Stromal cell of bone marrow (primary cell): ENCODE data around the gene PDE11A.

Experiments used
- DNase-seq: peaks from one replicate; pipeline ENCODE4 v3.0.0-alpha.2; 2012; ENCODE audit warnings: low read depth

The PDE11A gene

DNA sequence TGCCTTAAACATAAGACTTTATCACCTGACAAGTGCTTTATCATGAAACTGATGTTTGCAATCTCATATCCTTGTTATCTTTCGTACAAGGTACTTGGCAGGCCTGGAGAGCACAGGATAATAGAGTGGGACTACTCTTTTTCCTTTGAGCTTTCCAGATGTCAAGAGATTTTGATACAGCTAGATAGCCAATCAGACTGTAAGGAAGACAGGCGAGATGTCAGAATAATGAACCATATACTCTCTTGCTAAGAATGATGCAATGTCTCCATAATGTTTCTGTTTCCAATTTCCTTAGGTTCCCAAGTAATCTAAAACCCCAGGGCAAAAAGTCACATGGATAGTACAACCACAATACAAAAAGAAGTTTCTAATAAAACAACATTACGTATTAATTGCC is 313.1 kb downstream of the PDE11A start:
- no peak for DNase-seq

DNA sequence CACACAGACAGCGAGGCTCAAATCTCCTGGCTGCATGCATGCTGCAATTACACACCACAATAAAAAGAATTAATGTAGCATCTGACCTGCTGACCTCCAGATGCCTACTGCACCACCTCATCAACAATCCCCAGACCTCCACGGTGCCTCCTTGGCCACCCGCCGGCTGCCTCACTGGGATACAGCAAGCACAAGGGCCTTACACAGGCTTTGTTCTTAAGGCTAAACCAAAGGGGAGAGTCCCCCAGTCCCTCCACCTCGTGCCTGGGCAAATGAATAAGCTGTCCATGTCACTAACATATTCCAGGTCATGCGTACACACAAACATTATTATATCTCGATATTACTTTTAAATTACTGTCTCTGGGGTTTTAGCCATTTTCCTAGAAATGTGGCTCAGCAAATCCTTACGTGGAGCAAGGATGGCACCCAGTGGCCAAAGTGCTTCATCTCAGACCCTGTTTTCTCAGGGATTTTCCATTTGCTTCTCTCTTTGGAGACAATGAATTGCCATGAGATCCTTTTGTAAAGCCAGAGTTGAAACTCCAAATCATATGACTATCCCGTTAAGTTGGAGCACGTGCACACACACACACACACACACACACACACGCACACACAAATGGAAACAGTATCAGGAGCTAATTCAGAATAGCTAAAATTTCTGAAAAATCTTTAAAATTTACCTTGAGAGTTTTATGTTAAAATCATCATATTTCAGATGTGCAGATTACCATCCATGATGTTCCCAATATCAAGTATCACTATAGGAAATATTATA is 313.8 kb downstream of the PDE11A start:
- DNase-seq = peak; percentile 34

DNA sequence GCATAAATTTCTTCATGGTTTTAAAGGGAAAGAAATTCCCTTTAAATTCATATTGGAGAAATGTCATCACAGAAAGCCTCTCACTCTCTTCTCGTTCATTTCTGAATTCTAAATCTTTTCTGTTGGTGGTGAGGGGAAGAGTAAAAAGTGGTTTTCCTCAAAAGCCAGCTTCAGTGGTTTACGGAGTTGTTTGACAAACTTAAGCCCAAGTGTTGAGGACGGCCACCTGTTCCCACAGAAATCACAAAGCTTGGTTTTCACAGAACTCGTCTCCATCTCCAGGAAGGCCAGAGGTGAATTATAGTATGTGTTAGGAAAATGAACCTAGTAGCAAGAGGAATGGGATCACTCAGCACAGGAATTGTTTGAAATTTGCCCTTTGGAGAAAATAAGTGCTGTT is 316.2 kb downstream of the PDE11A start:
- no peak for DNase-seq

DNA sequence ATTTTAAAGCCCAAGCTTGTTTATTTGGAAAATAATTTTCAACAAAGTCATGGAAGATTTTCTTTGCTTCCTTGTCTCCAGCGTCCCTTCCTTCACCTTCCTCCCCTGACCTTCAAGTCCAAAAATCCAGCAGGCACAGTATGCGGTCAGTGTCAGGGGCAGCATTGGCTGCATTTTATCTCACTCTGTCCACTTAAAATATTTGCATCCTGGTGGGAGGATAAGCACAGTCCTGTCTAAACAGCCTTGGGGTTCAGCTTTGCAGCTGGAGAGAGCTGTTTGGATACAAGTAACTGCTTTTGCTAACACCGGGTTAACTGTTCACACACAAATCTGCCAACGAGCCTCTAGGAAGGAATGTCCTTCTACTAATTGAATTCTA is 318.1 kb downstream of the PDE11A start:
- no peak for DNase-seq

DNA sequence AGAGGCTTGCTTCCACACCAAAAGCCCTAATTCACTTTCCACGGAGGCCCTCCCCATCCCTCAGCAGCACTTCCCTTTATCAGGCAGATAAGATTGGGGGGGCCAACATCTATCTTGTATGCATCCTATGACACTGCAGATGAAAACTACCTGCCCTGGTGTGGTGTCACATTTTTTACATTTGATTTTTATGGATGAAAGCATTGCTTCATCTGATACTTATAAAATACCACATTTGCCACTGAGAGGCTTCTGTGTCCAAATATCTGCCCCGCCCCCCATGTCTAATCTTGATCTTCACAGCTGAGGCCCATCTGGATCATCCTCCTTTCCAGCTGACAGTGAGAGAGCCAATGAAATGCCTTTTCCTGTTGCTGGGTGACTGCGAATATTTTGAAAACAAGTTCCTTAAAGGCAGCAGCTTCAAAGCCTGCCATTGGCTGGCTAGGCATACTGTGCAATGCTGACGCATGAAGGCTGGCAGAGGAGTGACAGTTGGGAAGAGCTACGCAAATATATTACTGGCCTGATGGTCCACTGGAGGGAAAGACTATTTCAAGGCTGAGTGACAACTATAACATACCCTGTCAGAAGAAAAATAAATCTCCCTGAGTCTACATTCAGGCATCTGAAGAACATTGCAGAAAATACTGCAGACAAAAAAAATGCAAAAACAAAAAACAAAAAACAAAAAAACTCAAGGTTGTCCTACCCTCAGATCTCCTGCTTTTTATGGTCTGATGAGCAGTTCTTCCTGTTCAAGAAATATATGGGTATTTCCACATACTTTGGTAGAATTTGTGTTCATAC is 318.7 kb downstream of the PDE11A start:
- peak; percentile 74 for DNase-seq

DNA sequence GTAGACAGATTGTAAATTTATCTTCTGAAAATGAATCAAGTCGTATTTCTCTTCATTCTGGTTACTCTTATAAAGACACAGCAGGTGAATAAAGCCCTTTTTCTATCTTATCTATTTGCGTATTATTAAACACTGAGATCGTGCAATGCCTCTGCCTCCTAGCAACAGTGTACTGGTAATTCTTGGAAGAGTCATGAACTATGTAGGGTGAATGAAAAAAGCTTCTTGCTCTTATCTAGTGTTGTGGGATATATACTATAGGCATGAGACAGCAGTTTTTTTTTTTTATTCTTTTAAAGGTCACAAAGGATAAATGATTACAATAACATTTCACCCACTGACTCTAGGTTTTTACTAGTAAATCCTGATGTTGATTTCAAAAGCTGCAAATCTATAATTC is 324.2 kb downstream of the PDE11A start:
- DNase-seq = no peak

DNA sequence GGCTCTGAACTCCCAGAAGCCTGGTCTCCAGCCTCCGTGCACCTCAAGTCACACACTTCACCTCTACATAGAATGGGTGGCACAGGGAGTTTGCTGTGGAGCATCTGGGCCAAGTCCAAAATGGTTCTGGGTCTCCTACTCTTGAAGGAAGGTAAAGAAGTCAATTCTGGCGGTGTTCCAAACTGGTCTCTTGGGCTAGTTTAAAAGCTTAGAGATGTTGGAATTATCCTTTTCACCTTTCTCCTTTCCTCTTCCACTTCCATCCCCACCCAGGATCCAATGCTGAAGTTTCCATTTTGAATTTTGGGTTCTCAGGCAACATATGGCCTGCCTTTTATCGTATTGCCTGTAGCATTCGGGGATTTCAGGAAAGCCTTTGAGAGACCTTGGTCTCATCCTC is 325.2 kb downstream of the PDE11A start:
- no peak for DNase-seq

DNA sequence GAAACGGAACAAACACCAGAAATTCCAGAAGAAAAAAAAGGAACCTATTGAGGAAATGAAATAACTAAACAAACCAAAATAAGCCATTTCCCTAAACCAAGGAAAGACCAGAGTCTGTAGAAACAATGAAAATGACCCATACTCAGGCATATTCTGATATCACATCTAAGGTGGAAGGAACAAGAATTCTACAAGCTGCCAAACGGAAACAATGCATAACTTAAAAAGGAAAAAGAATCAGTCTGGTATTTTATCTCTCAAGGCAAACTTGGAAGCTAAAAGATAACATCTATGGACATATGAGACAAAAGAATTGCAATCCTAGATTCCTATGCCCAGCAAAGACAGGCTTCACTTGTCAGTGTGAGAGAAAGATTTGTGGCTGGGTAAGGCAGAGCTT is 326.2 kb downstream of the PDE11A start:
- no peak for DNase-seq

DNA sequence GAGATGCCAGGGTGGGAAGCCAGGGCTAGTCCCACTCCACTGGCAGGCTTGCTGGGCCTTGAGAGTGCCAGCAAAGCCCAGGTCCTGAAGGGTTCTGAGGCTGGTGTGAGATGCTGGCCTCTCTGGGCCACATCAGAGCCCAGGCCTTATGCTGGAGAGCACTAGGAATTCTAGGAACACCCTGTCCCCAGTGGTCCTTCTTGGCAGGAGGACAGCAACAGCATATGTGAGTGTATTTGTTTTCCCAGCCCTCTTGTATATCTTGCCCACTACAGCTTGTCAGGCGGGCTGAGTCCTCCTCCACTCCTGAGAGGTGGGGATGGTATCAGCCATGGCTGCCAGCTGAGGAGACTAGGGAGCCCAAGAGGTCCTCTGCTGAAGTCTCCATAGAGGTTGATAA is 327.0 kb downstream of the PDE11A start:
- no peak for DNase-seq

DNA sequence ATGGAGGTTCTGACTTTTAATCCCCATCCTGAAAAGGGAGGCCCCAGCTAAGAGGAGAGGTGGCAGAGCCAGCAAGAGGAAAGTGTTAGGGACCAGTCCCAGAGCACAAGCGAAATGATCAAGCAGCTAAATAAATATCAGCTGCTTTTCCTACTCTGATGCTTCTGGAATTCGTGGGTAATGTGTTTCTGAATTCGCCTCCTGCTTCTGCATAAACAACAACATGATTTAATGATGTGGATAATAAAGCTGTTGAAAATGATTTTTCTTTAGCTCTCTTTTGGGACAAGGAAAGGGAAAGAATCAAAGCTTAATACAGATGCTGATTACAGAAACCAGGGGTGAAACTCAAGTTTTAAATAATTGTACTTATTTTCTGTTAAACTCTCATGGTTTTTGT is 329.7 kb downstream of the PDE11A start:
- DNase-seq = no peak

DNA sequence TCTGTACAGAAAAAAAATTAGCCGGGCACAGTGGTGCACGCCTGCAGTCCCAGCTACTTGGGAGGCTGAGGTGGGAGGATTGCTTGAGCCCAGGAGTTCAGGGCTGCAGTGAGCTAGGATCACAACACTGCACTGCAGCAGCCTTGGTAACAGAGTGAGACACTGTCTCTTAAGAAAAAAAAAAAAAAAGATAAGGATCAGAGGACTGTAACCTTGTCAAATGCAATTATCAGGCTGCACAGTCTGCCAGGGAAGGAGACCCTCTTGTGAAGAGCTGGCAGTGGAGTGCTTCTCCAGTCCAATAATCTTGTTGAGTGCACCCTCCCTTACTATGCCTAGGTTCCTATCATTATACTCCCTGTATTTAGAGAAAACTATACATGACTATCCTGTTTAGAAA is 330.7 kb downstream of the PDE11A start:
- DNase-seq = no peak

DNA sequence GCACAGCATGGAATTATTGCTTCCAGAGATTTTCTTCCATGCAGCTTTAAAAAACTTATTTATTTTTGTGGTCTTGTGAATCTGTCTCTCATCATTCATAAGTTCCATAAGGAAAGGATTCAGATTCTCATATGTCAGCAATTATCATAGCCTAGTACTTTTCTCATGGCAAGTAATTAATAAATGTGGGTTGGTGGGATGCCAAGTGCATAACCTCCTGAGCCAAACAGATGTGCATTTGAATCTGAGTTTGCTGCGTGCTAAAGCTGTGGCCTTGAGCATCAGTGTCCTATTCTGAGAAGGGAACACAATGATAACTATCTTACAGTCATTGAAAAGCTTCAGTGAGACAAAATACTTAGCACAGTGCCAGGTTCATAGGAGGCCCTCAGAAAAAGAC is 331.9 kb downstream of the PDE11A start:
- DNase-seq = no peak

DNA sequence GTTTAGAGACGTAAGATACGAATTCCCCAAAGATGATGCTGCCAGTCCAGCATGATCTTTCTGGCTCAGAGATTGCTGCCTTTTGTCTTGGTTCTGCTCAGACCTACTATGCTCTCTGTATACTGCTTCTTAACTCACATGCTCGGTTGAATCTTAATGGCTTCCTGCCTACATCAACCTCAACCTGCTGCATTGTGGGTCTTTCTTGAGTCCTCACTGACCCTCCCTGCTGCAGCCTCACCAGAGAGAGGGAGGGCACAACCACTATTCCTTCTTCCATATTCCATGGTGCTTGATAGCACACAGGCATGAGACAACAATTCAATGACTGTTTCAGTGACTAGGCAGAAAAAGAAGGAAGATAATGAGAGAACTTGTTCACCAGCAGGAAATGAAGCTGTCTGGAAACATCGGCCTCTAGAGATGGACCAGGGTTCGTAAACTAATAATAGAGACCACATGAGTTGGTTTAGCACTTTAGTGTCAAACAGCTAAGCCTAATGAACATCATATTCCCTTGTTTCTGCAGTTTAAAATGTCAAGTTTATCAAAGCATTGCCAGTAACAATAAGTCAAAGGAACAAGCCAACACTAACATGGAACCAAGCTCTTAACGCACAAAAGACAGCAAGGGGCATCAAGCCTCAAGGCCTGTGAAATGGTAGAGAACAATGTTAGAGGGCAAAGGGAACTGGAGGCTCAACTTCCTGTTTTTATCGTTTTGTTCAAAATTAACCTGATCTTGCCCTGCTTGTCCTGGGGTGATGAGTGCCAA is 333.9 kb downstream of the PDE11A start:
- no peak for DNase-seq

DNA sequence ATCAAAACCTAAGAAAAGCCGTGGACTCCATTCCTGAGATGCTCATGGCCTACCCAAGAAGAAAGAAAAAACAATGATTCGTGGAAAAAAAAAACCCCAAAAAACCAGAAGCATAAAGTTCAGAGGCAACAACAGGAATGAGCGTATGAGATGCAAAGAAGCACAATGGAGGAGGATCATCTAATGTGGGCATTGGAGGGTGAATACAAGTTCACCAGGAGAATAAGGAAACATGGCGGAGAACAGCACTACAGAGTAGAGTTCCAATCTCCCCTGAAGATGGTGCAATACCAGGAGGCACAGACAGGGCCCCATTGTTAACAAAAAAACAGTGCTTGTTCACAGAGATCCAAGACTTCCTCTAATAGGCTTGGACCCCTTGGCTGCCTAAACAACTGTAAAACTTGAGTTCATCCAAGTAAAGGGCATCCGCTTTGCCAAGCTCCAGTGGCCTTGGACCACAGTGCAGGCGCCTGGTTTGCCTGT is 337.2 kb downstream of the PDE11A start:
- no peak for DNase-seq

DNA sequence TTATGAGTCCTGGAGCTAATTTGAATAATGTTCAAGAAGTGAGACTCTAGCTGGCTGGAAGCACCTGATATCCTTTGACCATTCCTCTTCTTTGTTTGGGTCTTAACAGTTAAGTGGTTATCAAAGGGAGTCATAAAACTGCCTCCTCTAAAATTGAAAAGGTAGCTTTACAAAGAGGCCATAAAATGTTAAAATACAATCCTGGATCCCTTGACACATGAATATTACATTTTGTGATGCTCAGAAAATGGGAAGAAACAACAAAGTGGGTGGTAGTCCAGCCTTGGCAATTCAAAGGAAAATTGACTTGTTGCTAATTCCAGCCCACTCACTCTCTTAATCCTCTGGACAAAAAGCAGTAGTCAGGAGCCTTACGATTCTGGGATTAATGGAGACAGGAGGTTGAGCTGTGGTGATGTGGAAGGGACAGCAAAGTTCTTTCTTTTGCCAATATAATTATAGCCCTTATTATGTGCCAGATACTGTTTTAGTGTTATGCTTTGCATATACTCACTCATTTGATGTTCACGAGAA is 339.2 kb downstream of the PDE11A start:
- no peak for DNase-seq

DNA sequence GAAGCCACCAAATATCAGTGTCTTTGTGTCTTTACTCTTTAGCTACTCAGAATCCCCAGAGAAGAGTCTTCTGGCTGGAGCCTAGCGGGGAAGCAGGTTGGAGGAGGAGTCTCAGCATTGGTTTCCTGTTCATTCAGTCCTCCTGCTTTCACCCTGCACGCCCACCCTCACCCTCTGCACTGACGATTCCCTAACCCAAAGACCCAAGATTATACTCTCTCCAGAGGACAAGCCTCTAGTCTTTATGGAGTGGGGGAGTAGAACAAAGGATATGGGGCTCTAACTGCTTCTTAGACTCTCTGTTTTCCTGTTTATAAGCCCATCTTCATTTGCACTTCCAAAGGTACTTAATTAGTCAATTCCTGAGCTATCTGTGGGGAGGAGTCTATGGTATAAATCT is 341.2 kb downstream of the PDE11A start:
- DNase-seq = no peak

DNA sequence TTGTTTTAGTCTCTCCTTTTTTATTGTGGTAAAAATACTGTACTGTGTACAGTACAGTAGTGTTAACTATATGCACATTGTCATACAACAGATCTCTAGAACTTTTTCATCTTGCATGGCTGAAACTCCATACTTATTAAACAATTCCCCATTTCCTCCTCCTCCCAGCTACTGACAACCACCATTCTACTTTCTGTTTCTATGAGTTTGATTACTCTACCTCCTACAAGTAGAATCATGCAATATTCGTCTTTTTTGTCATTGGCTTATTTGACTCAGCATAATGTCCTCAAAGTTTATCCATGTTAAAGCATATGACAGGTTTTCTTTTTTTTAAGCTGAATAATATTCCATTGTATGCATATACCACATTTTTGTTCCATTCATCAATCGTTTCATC is 341.8 kb downstream of the PDE11A start:
- DNase-seq = no peak

DNA sequence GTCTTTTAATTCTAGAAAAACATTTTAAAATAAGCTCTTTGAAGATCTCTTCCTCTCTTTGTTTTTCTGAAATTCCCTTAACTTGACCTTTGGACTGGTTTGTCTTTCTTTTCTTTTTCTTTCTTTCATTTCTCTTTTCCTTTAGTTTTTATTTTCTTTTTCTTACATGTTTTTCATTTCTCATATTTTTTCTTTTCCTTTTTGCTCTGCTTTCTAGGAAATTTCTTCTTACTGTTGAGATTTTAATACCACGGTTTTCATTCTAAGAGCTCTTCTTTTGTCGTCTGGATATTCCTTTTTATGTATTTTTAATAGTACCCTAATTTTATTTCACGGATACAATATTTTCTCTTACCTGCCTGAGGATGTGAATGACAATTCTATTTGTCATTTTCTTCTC is 342.2 kb downstream of the PDE11A start:
- DNase-seq = no peak

DNA sequence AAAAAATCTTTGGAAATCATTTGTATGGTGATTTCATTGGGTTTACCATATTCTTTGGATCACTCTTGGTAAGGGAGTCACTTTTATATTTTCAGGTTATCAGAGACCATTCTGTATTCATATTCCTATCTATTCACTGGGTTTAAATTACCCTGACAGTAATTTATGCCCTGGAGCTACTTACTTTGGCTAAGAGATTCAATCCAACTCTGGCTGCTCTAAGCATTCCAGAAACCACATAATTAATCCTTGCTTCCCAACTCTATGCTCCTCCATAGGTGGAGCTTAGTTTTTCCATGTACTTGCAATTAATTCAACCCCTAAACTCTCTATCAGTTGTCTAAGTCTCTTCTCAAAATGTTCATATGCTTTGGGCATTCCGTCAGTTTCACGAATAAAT is 343.7 kb downstream of the PDE11A start:
- no peak for DNase-seq

DNA sequence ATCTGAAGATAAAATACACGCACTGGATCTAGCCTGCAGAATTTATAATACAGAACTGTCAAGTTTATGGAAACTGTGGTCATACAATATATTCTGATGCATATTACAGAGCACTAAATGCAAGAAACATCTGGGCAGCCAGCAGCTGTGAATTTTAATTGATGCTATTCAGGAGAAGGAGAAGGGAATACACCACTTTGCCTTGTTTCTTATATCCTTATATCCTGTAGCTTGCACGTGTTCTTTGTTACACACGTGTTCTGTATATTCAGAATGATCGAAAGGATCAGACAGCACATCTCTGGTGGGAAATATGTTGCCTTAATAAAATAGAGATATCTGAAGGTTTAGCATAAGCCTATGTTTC is 344.2 kb downstream of the PDE11A start:
- no peak for DNase-seq

DNA sequence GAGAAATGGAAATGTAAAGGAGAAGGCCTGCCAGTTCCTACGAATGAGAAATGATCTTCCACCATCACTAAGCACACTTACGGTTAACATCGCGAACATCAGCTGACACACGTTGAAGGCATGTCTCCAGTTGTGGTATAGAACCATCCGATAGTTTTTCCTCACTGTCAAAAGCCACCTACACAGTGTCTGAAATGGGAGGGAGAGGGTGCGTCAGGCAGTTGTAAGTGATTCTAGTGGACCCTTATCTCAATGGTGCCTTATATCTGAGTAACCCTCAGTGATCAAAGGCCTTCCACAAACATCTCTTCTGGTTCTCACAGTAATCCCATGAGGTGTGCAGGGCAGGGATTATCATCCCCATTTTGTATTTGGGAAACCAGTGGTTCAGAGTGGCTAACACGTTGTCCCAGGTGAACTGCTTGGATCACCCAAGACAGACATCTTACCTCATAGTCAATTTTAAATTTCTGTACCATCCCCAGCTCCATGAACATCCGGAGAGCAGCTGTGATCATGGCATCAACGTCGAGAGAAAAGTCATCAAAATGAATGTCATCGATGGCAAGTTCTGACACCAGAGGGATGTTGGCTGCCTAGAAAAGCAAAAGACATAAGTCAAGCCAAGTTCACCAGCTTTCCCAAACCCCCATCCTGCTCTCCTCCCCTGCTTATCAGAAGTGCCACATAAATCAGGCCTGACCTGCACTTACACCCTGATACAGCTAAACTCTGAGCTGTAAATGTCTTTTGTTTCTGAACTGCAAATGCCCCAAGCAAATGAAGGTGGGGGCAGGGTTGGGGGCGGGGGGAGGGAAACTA is 344.8 kb downstream of the PDE11A start:
- DNase-seq = no peak

DNA sequence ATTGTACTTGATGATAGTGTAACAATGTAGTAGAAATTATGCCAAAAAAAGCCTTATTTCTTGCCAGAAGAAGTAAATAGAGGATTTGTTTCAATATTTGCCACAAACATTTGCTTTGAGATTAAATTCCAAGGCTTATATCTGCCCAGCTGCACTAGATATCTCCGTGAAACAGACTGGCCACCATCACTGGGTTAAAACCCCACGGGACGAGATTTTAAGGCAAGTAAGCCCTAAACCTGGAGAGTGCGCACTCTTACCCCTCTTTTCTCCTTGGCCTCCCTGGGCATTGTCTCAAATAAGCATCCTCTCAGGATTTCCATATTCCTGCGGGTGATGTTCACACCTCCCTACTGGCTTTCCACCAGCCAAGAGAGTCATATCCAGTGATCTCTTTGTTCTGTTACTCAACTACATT is 345.6 kb downstream of the PDE11A start:
- no peak for DNase-seq
